ENCODE data around the gene SYT14. TPM values are rescaled to one million over a fixed set of nuclear protein-coding genes. Genes with fewer than 3 reads are reported as not detected.

The SYT14 gene
- 2.6 and 8.0 TPM in 2 replicates for total RNA-seq

GRCh38 chr1:209937996-209938959 is at the start of gene SYT14:
Gene SYT14 (plus strand): TSS chr1:209938217. CDS start chr1:209938265, 48 bp downstream.

Other genes with a start within 250 kb of the SYT14 start
- gene HSD11B1, start 233.4 kb upstream of the SYT14 start, total RNA-seq: not detected in 2 replicates
- gene TRAF3IP3, start 182.2 kb upstream of the SYT14 start, total RNA-seq: not detected in 2 replicates
- gene C1orf74, start 153.7 kb upstream of the SYT14 start, total RNA-seq: 1.8 and 2.3 TPM in 2 replicates
- 3.1 and 11.8 TPM in 2 replicates for gene IRF6, start 132.1 kb upstream of the SYT14 start, total RNA-seq
- 4.9 and 6.6 TPM in 2 replicates for gene UTP25, start 110.2 kb upstream of the SYT14 start, total RNA-seq

All from mesangial cell (primary cell).